ENCODE data around the gene TEX22. TPM values are rescaled to one million over a fixed set of nuclear protein-coding genes. Genes with fewer than 3 reads are reported as not detected.

Gene TEX22
- total RNA-seq, 5 donors from 2014 or later (not counting 1 experiment from before 2014, with no cell fraction given), result 0.93 to 9.0 (median 6.0) TPM

GRCh38 chr14:105365681-105366080, 32.7 kb upstream of the TEX22 start:
- H3K9me3 ChIP-seq, result no peaks in the 10 kb centered on the region
- no peak overlapping the region for H3K27ac Mint-ChIP-seq
- H3K4me1 ChIP-seq (ENCODE audit: control insufficient read depth in 1 of 2, extremely low read depth in 1 of 2, insufficient read depth in 2 of 2, low read length in 2 of 2), result peaks cover 0 to 19% of the 10 kb centered on the region in 2 experiments
- peaks cover 3 to 12% of the 10 kb centered on the region in 2 donors for H3K36me3 ChIP-seq (ENCODE audit: control insufficient read depth in 2 of 2, extremely low read depth in 1 of 2, insufficient read depth in 1 of 2, low read length in 1 of 2)
- H3K36me3 Mint-ChIP-seq, result peaks cover 7% of the 10 kb centered on the region
- H3K4me1 Mint-ChIP-seq, result peaks cover under 1 to 13% (median 6%) of the 10 kb centered on the region in 3 donors
- H3K4me3 ChIP-seq (ENCODE audit: control insufficient read depth in 1 of 2, extremely low read depth in 1 of 2, low read length in 1 of 2), result no peak overlapping the region
- CTCF ChIA-PET, result no interaction called here
- no peaks in the 10 kb centered on the region for H3K27me3 Mint-ChIP-seq
- no peak overlapping the region for H3K4me3 Mint-ChIP-seq
- no peak for DNase-seq
- 89% methylated on average over 3 of the region's 12 CpGs for WGBS (ENCODE audit: insufficient coverage)
- H3K9me3 Mint-ChIP-seq, result no peaks in the 10 kb centered on the region
- no peak overlapping the region for H3K27ac ChIP-seq (ENCODE audit: low read length)
- no peak for ATAC-seq (replicated peaks in 1 of 4)
- H3K27me3 ChIP-seq (replicated peaks in 1 of 2; ENCODE audit: control insufficient read depth in 2 of 2, extremely low read depth in 1 of 2, insufficient read depth in 2 of 2, low read length in 1 of 2), result no peaks in the 10 kb centered on the region
- POLR2A ChIA-PET, result no interaction called here

GRCh38 chr14:105366386-105367074, 31.8 kb upstream of the TEX22 start:
- no peaks in the 10 kb centered on the region for H3K27me3 ChIP-seq (replicated peaks in 1 of 2; ENCODE audit: control insufficient read depth in 2 of 2, extremely low read depth in 1 of 2, insufficient read depth in 2 of 2, low read length in 1 of 2)
- WGBS (ENCODE audit: insufficient coverage), result 93% methylated on average over 23 of the region's 23 CpGs
- no peak overlapping the region for H3K27ac ChIP-seq (ENCODE audit: low read length)
- no peak for DNase-seq
- H3K9me3 ChIP-seq, result no peaks in the 10 kb centered on the region
- Mint-ChIP-seq H3K27ac (no peak overlapping the region), H3K36me3 (peaks cover 6% of the 10 kb centered on the region), H3K9me3 (no peaks in the 10 kb centered on the region), H3K4me1 (peaks cover 7 to 16% (median 9%) of the 10 kb centered on the region in 3 donors), H3K27me3 (no peaks in the 10 kb centered on the region), H3K4me3 (no peak overlapping the region)
- peaks cover 3 to 10% of the 10 kb centered on the region in 2 donors for H3K36me3 ChIP-seq (ENCODE audit: control insufficient read depth in 2 of 2, extremely low read depth in 1 of 2, insufficient read depth in 1 of 2, low read length in 1 of 2)
- no peak for ATAC-seq (replicated peaks in 1 of 4)
- no peak overlapping the region for H3K4me3 ChIP-seq (ENCODE audit: control insufficient read depth in 1 of 2, extremely low read depth in 1 of 2, low read length in 1 of 2)
- POLR2A ChIA-PET, result no interaction called here
- CTCF ChIA-PET, result interaction anchor here in 1 of 2 donors (0.6 kb wide), 1 partner anchor 320 kb away, joined by 8 read pairs; no protein-coding TSS in a partner anchor
- peaks cover 0 to 24% of the 10 kb centered on the region in 2 experiments for H3K4me1 ChIP-seq (ENCODE audit: control insufficient read depth in 1 of 2, extremely low read depth in 1 of 2, insufficient read depth in 2 of 2, low read length in 2 of 2)

DNA sequence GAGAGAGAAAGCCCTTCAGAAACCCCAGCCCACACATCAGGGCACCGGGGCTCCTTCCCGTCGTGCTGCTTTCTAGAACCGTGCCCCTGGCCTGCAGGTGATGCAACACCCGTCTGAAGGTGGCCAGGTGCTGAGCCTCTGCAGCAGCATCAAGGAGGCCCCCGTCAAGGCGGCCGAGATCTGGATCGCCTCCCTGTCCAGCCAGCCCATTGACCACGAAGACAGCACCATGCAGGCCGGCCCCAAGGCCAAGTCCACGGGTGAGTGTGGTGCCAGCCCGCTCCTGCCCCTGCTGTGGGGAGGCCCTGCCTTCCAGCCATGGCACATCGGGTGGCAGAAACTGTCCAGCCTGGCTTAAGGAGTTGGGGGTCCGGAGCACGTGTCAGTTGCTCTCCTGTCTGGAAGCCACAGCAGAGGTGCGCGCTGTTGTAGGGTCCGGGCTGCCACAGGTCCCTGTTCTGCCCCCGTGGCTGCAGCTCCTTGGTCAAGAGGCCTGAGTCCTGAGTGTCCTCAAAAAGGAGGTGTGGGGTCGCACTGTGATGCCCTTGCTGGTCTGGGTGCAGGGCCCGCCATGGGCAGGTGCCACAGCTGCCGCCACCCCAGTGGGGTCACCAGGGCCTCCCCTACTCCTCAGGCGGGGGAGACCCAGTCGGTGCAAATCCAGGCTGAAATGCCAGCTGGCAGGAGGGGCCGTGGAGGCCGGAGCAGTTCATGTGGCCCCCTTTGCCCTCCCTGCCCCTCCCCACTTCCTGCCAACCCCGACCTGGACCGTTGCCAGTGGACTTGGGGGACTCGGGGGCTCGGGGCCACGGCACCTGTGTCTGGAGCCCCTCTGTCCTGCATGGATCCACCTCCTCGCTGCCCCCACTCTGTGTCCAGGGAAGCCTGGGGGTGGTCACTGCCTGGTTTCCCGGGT, 31.0 kb upstream of the TEX22 start:
- H3K9me3 ChIP-seq, result no peaks in the 10 kb centered on the region
- H3K36me3 ChIP-seq (ENCODE audit: control insufficient read depth in 2 of 2, extremely low read depth in 1 of 2, insufficient read depth in 1 of 2, low read length in 1 of 2), result peaks cover 3 to 10% of the 10 kb centered on the region in 2 donors
- peaks cover 6% of the 10 kb centered on the region for H3K36me3 Mint-ChIP-seq
- no peak for DNase-seq
- peaks cover 0 to 24% of the 10 kb centered on the region in 2 experiments for H3K4me1 ChIP-seq (ENCODE audit: control insufficient read depth in 1 of 2, extremely low read depth in 1 of 2, insufficient read depth in 2 of 2, low read length in 2 of 2)
- H3K27ac ChIP-seq (ENCODE audit: low read length), result no peak overlapping the region
- no peak for ATAC-seq (replicated peaks in 1 of 4)
- no peaks in the 10 kb centered on the region for H3K27me3 ChIP-seq (replicated peaks in 1 of 2; ENCODE audit: control insufficient read depth in 2 of 2, extremely low read depth in 1 of 2, insufficient read depth in 2 of 2, low read length in 1 of 2)
- H3K27ac Mint-ChIP-seq, result no peak overlapping the region
- no peaks in the 10 kb centered on the region for H3K9me3 Mint-ChIP-seq
- H3K4me3 ChIP-seq (ENCODE audit: control insufficient read depth in 1 of 2, extremely low read depth in 1 of 2, low read length in 1 of 2), result no peak overlapping the region
- CTCF ChIA-PET, result no interaction called here
- no peak overlapping the region for H3K4me3 Mint-ChIP-seq
- WGBS (ENCODE audit: insufficient coverage), result 95% methylated on average over 31 of the region's 34 CpGs
- H3K27me3 Mint-ChIP-seq, result no peaks in the 10 kb centered on the region
- H3K4me1 Mint-ChIP-seq, result peaks cover 7 to 16% (median 9%) of the 10 kb centered on the region in 3 donors
- POLR2A ChIA-PET, result no interaction called here

DNA sequence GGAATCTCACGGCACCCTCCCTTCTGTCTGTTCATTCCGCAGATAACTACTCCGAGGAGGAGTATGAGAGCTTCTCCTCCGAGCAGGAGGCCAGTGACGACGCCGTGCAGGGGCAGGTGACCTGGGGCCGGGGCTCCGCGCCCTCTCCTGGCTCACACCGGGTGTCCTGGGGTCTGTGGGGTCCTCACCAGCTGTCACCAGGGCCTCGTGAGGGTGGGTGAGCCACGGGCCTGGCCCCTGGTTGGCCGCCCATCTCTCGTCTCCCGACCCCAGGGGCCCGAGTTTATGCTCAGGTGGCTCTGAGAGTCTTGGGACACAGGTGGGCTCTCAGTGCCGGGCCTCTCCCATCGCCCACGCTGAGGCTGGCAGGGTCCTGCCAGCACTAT, 30.3 kb upstream of the TEX22 start:
- no peaks in the 10 kb centered on the region for H3K9me3 Mint-ChIP-seq
- H3K27me3 Mint-ChIP-seq, result no peaks in the 10 kb centered on the region
- H3K27ac Mint-ChIP-seq, result no peak overlapping the region
- 96% methylated on average over 20 of the region's 20 CpGs for WGBS (ENCODE audit: insufficient coverage)
- Histone ChIP-seq H3K27me3 (replicated peaks in 1 of 2; ENCODE audit: control insufficient read depth in 2 of 2, extremely low read depth in 1 of 2, insufficient read depth in 2 of 2, low read length in 1 of 2) (no peaks in the 10 kb centered on the region), H3K4me1 (ENCODE audit: control insufficient read depth in 1 of 2, extremely low read depth in 1 of 2, insufficient read depth in 2 of 2, low read length in 2 of 2) (peaks cover 0 to 24% of the 10 kb centered on the region in 2 experiments), H3K4me3 (ENCODE audit: control insufficient read depth in 1 of 2, extremely low read depth in 1 of 2, low read length in 1 of 2) (no peak overlapping the region), H3K27ac (ENCODE audit: low read length) (no peak overlapping the region), H3K9me3 (no peaks in the 10 kb centered on the region), H3K36me3 (ENCODE audit: control insufficient read depth in 2 of 2, extremely low read depth in 1 of 2, insufficient read depth in 1 of 2, low read length in 1 of 2) (peaks cover 3 to 10% of the 10 kb centered on the region in 2 donors)
- ATAC-seq (replicated peaks in 1 of 4) (no peak), DNase-seq (no peak)
- peaks cover 7 to 14% (median 9%) of the 10 kb centered on the region in 3 donors for H3K4me1 Mint-ChIP-seq
- POLR2A ChIA-PET, result no interaction called here
- CTCF ChIA-PET, result no interaction called here
- no peak overlapping the region for H3K4me3 Mint-ChIP-seq
- peaks cover 6% of the 10 kb centered on the region for H3K36me3 Mint-ChIP-seq

- Mint-ChIP-seq H3K27me3 (no peaks in the 10 kb centered on the region), H3K4me1 (peaks cover 7 to 11% (median 9%) of the 10 kb centered on the region in 3 donors), H3K36me3 (peaks cover 6% of the 10 kb centered on the region), H3K27ac (no peak overlapping the region), H3K9me3 (no peaks in the 10 kb centered on the region), H3K4me3 (no peak overlapping the region)
- no peak overlapping the region for H3K4me3 ChIP-seq (ENCODE audit: control insufficient read depth in 1 of 2, extremely low read depth in 1 of 2, low read length in 1 of 2)
- CTCF ChIA-PET, result interaction anchor here in 1 of 2 donors (0.6 kb wide), 1 partner anchor 111 kb away, joined by 5 read pairs; no protein-coding TSS in a partner anchor
- no peak for DNase-seq
- H3K27me3 ChIP-seq (replicated peaks in 1 of 2; ENCODE audit: control insufficient read depth in 2 of 2, extremely low read depth in 1 of 2, insufficient read depth in 2 of 2, low read length in 1 of 2), result no peaks in the 10 kb centered on the region
- H3K4me1 ChIP-seq (ENCODE audit: control insufficient read depth in 1 of 2, extremely low read depth in 1 of 2, insufficient read depth in 2 of 2, low read length in 2 of 2), result peaks cover 0 to 24% of the 10 kb centered on the region in 2 experiments
- no peak overlapping the region for H3K27ac ChIP-seq (ENCODE audit: low read length)
- no peak for ATAC-seq (replicated peaks in 1 of 4)
- H3K36me3 ChIP-seq (ENCODE audit: control insufficient read depth in 2 of 2, extremely low read depth in 1 of 2, insufficient read depth in 1 of 2, low read length in 1 of 2), result peaks cover 3 to 10% of the 10 kb centered on the region in 2 donors
- POLR2A ChIA-PET, result no interaction called here
- no peaks in the 10 kb centered on the region for H3K9me3 ChIP-seq
- WGBS (ENCODE audit: insufficient coverage), result 91% methylated on average over 14 of the region's 20 CpGs
These were observed 29.9 kb upstream of the TEX22 start for GRCh38 chr14:105368426-105368825.

- peaks cover 6% of the 10 kb centered on the region for H3K36me3 Mint-ChIP-seq
- no peaks in the 10 kb centered on the region for H3K27me3 Mint-ChIP-seq
- ATAC-seq (replicated peaks in 1 of 4), result no peak
- H3K9me3 ChIP-seq, result no peaks in the 10 kb centered on the region
- no peak overlapping the region for H3K4me3 Mint-ChIP-seq
- 94% methylated on average over 21 of the region's 29 CpGs for WGBS (ENCODE audit: insufficient coverage)
- no peaks in the 10 kb centered on the region for H3K27me3 ChIP-seq (replicated peaks in 1 of 2; ENCODE audit: control insufficient read depth in 2 of 2, extremely low read depth in 1 of 2, insufficient read depth in 2 of 2, low read length in 1 of 2)
- H3K4me1 ChIP-seq (ENCODE audit: control insufficient read depth in 1 of 2, extremely low read depth in 1 of 2, insufficient read depth in 2 of 2, low read length in 2 of 2), result peaks cover 0 to 21% of the 10 kb centered on the region in 2 experiments
- H3K4me1 Mint-ChIP-seq, result peaks cover 4 to 7% (median 4%) of the 10 kb centered on the region in 3 donors
- H3K27ac ChIP-seq (ENCODE audit: low read length), result no peak overlapping the region
- no peak for DNase-seq
- H3K4me3 ChIP-seq (ENCODE audit: control insufficient read depth in 1 of 2, extremely low read depth in 1 of 2, low read length in 1 of 2), result no peak overlapping the region
- no peak overlapping the region for H3K27ac Mint-ChIP-seq
- ChIA-PET CTCF (interaction anchor here in 1 of 2 donors (0.6 to 1.4 kb wide), 2 partner anchors 110 to 121 kb away, joined by 5 read pairs; no protein-coding TSS in a partner anchor), POLR2A (no interaction called here)
- H3K36me3 ChIP-seq (ENCODE audit: control insufficient read depth in 2 of 2, extremely low read depth in 1 of 2, insufficient read depth in 1 of 2, low read length in 1 of 2), result peaks cover 3 to 10% of the 10 kb centered on the region in 2 donors
- H3K9me3 Mint-ChIP-seq, result no peaks in the 10 kb centered on the region
These were observed 29.3 kb upstream of the TEX22 start for GRCh38 chr14:105368910-105369652.
